ENCODE measurements around the gene PANX3.

PANX3 gene

GRCh38 chr11:124633355-124633754 lies 22.1 kb downstream of the PANX3 start:
- DNase-seq = no peak
- Mint-ChIP-seq H3K27me3 (ENCODE audit: low read depth, poor library complexity) (no peaks in the 10 kb centered on the region), H3K27ac (no peak overlapping the region), H3K9me3 (no peaks in the 10 kb centered on the region), H3K36me3 (ENCODE audit: low read depth) (peaks cover 67% of the 10 kb centered on the region), H3K4me1 (no peaks in the 10 kb centered on the region), H3K4me3 (no peak overlapping the region)
- no peak for TF ChIP-seq CTCF (IDR thresholded peaks at IDR 0.05)

GRCh38 chr11:124635932-124636331 lies 24.7 kb downstream of the PANX3 start:
- H3K9me3 Mint-ChIP-seq = no peaks in the 10 kb centered on the region
- no peak for TF ChIP-seq CTCF (IDR thresholded peaks at IDR 0.05)
- no peak overlapping the region for H3K4me3 Mint-ChIP-seq
- H3K27me3 Mint-ChIP-seq (ENCODE audit: low read depth, poor library complexity) = no peaks in the 10 kb centered on the region
- no peak for DNase-seq
- H3K4me1 Mint-ChIP-seq = no peaks in the 10 kb centered on the region
- no peak overlapping the region for H3K27ac Mint-ChIP-seq
- peaks cover 54% of the 10 kb centered on the region for H3K36me3 Mint-ChIP-seq (ENCODE audit: low read depth)

GRCh38 chr11:124638500-124638899 lies 27.3 kb downstream of the PANX3 start:
- Mint-ChIP-seq H3K9me3 (no peaks in the 10 kb centered on the region), H3K4me3 (no peak overlapping the region), H3K4me1 (no peaks in the 10 kb centered on the region), H3K27ac (no peak overlapping the region), H3K27me3 (ENCODE audit: low read depth, poor library complexity) (no peaks in the 10 kb centered on the region), H3K36me3 (ENCODE audit: low read depth) (peaks cover 30% of the 10 kb centered on the region)
- no peak for TF ChIP-seq CTCF (IDR thresholded peaks at IDR 0.05)
- DNase-seq = no peak

GRCh38 chr11:124639186-124639585 lies 28.0 kb downstream of the PANX3 start:
- DNase-seq = no peak
- H3K9me3 Mint-ChIP-seq = no peaks in the 10 kb centered on the region
- TF ChIP-seq CTCF (IDR thresholded peaks at IDR 0.05) = no peak
- peaks cover 23% of the 10 kb centered on the region for H3K36me3 Mint-ChIP-seq (ENCODE audit: low read depth)
- H3K4me1 Mint-ChIP-seq = no peaks in the 10 kb centered on the region
- no peak overlapping the region for H3K4me3 Mint-ChIP-seq
- no peaks in the 10 kb centered on the region for H3K27me3 Mint-ChIP-seq (ENCODE audit: low read depth, poor library complexity)
- H3K27ac Mint-ChIP-seq = no peak overlapping the region

GRCh38 chr11:124640666-124641065 lies 29.4 kb downstream of the PANX3 start:
- Mint-ChIP-seq H3K27ac (no peak overlapping the region), H3K9me3 (no peaks in the 10 kb centered on the region), H3K4me1 (peaks cover 5% of the 10 kb centered on the region), H3K4me3 (no peak overlapping the region), H3K36me3 (ENCODE audit: low read depth) (peaks cover 22% of the 10 kb centered on the region), H3K27me3 (ENCODE audit: low read depth, poor library complexity) (no peaks in the 10 kb centered on the region)
- DNase-seq = no peak
- TF ChIP-seq CTCF (IDR thresholded peaks at IDR 0.05) = no peak

- no peak for TF ChIP-seq CTCF (IDR thresholded peaks at IDR 0.05)
- peaks cover 11% of the 10 kb centered on the region for H3K27me3 Mint-ChIP-seq (ENCODE audit: low read depth, poor library complexity)
- no peak overlapping the region for H3K27ac Mint-ChIP-seq
- no peak for DNase-seq
- peaks cover 10% of the 10 kb centered on the region for H3K36me3 Mint-ChIP-seq (ENCODE audit: low read depth)
- peaks cover 5% of the 10 kb centered on the region for H3K4me1 Mint-ChIP-seq
- H3K9me3 Mint-ChIP-seq = no peaks in the 10 kb centered on the region
- H3K4me3 Mint-ChIP-seq = no peak overlapping the region
Measured at GRCh38 chr11:124642628-124643027, 31.4 kb downstream of the PANX3 start.

All from nephron progenitor cell (in vitro differentiated cells).